Measurements from ENCODE around the gene LIMS1. TPM values are rescaled to one million over a fixed set of nuclear protein-coding genes. Genes with fewer than 3 reads are reported as not detected.

Gene LIMS1
- total and polyA plus RNA-seq, 11 donors = 21.3 to 136 (median 76.0) TPM

DNA sequence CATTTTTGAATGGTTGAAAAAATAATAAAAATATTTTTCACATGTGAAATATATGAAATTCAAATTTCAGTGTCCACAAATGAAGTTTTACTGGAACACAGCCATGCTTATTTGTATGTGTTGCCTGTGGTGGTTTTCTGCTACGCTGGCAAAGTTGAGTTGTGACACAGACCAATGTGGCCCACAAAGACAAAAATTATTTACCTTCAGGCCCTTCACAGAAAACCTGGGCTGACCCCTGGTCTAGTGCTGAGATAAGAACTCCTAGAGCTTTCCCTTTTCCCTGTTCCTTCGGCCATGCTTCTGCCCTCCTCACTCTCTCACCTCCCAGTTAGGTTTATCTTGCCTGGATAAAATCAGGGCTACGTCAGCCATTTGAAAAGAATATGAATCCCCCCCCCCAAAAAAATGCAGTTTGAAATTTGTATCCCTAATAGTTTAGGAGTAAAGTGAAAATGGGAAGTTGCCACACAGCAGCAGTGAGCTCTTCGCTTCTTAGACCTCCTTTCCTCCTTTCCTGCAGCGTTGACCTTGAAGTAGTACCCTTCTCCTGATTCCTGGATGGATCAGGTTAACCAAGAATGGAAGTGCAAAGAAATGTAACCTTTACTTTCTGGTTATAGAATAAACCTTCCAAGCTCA is 91.0 kb downstream of the LIMS1 start:
- no peaks in the 10 kb centered on the region for H3K27me3 ChIP-seq
- no peak for DNase-seq
- intact Hi-C loops (cut with DNase I) = no loop called here
- 89 to 92% (median 91%) methylated on average over 5 of the region's 5 CpGs for WGBS, 4 donors
- H3K4me1 ChIP-seq = peaks cover 0 to 69% (median 17%) of the 10 kb centered on the region in 12 donors
- H3K4me3 ChIP-seq = no peak overlapping the region
- H3K36me3 ChIP-seq = no peaks in the 10 kb centered on the region
- no peak for ATAC-seq
- H3K9me3 ChIP-seq = no peaks in the 10 kb centered on the region
- TF ChIP-seq, protein P1, sequence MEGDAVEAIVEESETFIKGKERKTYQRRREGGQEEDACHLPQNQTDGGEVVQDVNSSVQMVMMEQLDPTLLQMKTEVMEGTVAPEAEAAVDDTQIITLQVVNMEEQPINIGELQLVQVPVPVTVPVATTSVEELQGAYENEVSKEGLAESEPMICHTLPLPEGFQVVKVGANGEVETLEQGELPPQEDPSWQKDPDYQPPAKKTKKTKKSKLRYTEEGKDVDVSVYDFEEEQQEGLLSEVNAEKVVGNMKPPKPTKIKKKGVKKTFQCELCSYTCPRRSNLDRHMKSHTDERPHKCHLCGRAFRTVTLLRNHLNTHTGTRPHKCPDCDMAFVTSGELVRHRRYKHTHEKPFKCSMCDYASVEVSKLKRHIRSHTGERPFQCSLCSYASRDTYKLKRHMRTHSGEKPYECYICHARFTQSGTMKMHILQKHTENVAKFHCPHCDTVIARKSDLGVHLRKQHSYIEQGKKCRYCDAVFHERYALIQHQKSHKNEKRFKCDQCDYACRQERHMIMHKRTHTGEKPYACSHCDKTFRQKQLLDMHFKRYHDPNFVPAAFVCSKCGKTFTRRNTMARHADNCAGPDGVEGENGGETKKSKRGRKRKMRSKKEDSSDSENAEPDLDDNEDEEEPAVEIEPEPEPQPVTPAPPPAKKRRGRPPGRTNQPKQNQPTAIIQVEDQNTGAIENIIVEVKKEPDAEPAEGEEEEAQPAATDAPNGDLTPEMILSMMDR (IDR thresholded peaks at IDR 0.05) = no peak
- TF ChIP-seq POLR2A (IDR thresholded peaks at IDR 0.05) = no peak
- H3K27ac ChIP-seq = no peak overlapping the region

DNA sequence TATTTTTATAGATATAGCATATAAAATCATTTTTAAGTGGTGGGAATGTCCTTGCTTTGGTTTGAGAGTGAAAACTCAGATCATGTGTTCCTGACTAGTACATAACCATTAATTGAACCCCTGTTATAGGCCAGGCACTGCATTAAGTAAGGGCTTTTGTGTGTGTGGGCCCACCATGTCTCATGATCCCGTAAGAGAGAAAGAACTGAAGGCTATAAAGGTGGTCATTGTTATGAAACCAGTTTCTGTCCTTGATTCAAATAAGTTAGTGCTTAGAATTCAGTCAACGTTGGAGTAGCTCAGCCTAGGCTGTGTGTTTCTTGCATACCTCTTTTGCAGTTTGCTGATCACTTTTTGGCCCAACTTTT is 91.5 kb downstream of the LIMS1 start:
- H3K4me3 ChIP-seq = no peak overlapping the region
- no peaks in the 10 kb centered on the region for H3K36me3 ChIP-seq
- no peak for DNase-seq
- H3K27ac ChIP-seq = no peak overlapping the region
- H3K27me3 ChIP-seq = no peaks in the 10 kb centered on the region
- TF ChIP-seq, protein P1 (IDR thresholded peaks at IDR 0.05) = no peak
- TF ChIP-seq POLR2A (IDR thresholded peaks at IDR 0.05) = no peak
- no peaks in the 10 kb centered on the region for H3K9me3 ChIP-seq
- WGBS, 4 donors = 77 to 93% (median 81%) methylated on average over 2 of the region's 2 CpGs
- intact Hi-C loops (cut with DNase I) = no loop called here
- H3K4me1 ChIP-seq = peaks cover 0 to 66% (median 13%) of the 10 kb centered on the region in 12 donors
- no peak for ATAC-seq

DNA sequence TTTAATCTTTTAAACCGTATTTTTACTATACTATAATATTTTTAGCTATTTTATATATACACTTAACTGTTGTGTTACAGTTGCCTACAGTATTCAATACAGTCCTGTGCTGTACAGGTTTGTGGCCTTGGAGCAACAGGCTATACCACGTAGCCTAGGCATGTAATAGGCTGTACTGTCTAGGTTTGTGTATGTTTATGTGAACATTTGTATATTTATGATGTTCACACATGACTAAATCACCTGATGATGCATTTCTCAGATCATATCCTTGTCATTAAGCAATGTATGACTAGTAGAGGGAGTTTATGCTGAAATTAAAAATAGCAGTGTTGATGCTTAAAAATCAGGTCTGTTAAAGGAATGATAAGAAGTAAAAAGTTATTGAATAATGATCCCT is 92.7 kb downstream of the LIMS1 start:
- no peak for DNase-seq
- H3K36me3 ChIP-seq = no peaks in the 10 kb centered on the region
- no peaks in the 10 kb centered on the region for H3K27me3 ChIP-seq
- no peaks in the 10 kb centered on the region for H3K9me3 ChIP-seq
- no peak overlapping the region for H3K4me3 ChIP-seq
- no peak for TF ChIP-seq POLR2A (IDR thresholded peaks at IDR 0.05)
- TF ChIP-seq, protein P1 (IDR thresholded peaks at IDR 0.05) = no peak
- no peak overlapping the region for H3K27ac ChIP-seq
- WGBS, 4 donors = 85 to 91% (median 89%) methylated on average over 2 of the region's 2 CpGs
- H3K4me1 ChIP-seq = peaks cover 0 to 63% (median 11%) of the 10 kb centered on the region in 12 donors
- intact Hi-C loops (cut with DNase I) = no loop called here
- no peak for ATAC-seq

DNA sequence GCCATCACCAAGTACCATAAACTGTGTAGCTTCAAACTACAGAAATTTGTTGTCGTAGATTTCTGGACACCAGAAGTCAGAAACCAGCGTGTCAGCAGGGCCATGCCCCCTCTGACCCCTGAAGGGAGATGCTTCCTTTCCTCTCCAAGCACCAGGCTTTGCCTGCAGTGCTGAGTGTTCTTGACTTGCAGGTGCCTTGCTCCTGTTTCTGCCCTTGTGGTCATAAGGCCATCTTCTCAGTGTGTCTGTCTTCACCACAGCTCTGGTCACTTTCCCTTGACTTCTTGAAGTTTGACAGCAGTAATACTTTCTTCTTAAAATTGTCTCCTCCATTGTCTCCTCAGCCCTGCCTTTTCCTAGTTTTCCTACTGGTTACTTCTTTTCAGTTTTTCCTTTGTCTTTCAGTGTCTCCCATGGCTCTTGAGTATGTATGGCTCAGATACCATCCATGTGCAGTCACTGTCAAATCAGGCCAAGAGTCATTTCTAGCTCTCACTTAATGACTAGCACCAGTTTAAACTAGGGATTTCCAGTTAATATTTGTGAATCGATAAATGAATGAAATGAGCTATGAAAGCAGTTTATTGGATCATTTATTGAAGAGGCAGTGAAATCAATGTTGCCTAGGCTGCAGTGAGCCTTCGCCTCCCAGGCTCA is 93.8 kb downstream of the LIMS1 start:
- ATAC-seq (no peak), DNase-seq (no peak)
- Histone ChIP-seq H3K4me1 (peaks cover 0 to 67% (median 11%) of the 10 kb centered on the region in 12 donors), H3K27me3 (no peaks in the 10 kb centered on the region), H3K9me3 (no peaks in the 10 kb centered on the region), H3K4me3 (no peak overlapping the region), H3K27ac (no peak overlapping the region), H3K36me3 (no peaks in the 10 kb centered on the region)
- TF ChIP-seq, protein P1 (IDR thresholded peaks at IDR 0.05) = no peak
- no peak for TF ChIP-seq POLR2A (IDR thresholded peaks at IDR 0.05)
- intact Hi-C loops (cut with DNase I) = no loop called here
- whole genome bisulfite sequencing, 4 donors = 90 to 98% (median 94%) methylated on average over 4 of the region's 4 CpGs
